Vagina (tissue), 2 donors: ENCODE results near the gene DGKQ.

Experiments
- POLR2A ChIP-seq, 2 donors: fragments of 450-650 bp; IDR thresholded peaks; one replicate each; pipeline ENCODE4 v1.6.1; 2017; ENCODE audit warnings: antibody characterized with exemption in 2 of 2, mild to moderate bottlenecking in 2 of 2, moderate library complexity in 2 of 2
- TF ChIP-seq, protein P1 (sequence below), 3 experiments: fragments of 450-650 bp in 2 of 3; fragments of 200-600 bp in 1 of 3; sonication (generic) in 1 of 3; IDR thresholded peaks; one replicate each; pipeline ENCODE4 v1.5.1; 2017 to 2019; ENCODE audit warnings: antibody characterized with exemption in 3 of 3, mild to moderate bottlenecking in 2 of 3, moderate library complexity in 2 of 3

DNA sequence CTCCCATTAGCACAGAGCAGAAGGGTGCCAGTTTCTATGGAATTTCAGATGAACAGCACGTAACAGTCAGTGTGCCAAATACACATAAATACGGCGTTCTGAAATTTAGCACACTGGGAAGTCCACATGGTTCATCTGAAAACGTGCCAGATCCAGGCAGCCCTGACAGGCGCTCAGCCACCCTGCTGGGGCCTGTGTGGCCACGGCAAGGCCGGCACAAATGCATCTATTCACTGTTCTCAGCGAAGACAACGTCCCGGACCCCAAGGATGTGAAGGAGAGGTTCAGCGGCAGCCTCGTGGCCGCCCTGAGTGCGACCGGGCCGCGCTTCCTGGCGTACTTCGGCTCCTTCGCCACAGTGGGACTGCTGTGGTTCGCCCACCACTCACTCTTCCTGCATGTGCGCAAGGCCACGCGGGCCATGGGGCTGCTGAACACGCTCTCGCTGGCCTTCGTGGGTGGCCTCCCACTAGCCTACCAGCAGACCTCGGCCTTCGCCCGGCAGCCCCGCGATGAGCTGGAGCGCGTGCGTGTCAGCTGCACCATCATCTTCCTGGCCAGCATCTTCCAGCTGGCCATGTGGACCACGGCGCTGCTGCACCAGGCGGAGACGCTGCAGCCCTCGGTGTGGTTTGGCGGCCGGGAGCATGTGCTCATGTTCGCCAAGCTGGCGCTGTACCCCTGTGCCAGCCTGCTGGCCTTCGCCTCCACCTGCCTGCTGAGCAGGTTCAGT is 15.6 kb downstream of the DGKQ start:
- TF ChIP-seq, protein P1, sequence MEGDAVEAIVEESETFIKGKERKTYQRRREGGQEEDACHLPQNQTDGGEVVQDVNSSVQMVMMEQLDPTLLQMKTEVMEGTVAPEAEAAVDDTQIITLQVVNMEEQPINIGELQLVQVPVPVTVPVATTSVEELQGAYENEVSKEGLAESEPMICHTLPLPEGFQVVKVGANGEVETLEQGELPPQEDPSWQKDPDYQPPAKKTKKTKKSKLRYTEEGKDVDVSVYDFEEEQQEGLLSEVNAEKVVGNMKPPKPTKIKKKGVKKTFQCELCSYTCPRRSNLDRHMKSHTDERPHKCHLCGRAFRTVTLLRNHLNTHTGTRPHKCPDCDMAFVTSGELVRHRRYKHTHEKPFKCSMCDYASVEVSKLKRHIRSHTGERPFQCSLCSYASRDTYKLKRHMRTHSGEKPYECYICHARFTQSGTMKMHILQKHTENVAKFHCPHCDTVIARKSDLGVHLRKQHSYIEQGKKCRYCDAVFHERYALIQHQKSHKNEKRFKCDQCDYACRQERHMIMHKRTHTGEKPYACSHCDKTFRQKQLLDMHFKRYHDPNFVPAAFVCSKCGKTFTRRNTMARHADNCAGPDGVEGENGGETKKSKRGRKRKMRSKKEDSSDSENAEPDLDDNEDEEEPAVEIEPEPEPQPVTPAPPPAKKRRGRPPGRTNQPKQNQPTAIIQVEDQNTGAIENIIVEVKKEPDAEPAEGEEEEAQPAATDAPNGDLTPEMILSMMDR (IDR thresholded peaks at IDR 0.05), result no peak
- TF ChIP-seq POLR2A (IDR thresholded peaks at IDR 0.05), result no peak
